Activated B cell treated with CpG ODN at 0.5 μM for 24 hours (primary cell): Measurements from ENCODE around the gene WIPF2. TPM values are rescaled to one million over a fixed set of nuclear protein-coding genes. Genes with fewer than 3 reads are reported as not detected.
A peak's percentile ranks its signal among the peaks of the same experiment; 100 is the strongest.

ENCODE experiments used
- ATAC-seq: fragments of 200-7000 bp; cut with Tn5 transposase; one replicate; pipeline ENCODE4 v1.10.0; 2021; ENCODE audit warnings: low read depth, mild to moderate bottlenecking, moderate library complexity
- CTCF ChIA-PET: fragments of 350-600 bp; sonication (Branson Sonifier 250); formaldehyde crosslinking; loops from one replicate; lab custom pipeline; 2021; ENCODE audit warnings: antibody characterized with exemption; lab: Charles Lee
- POLR2A ChIA-PET: fragments of 350-600 bp; sonication (Branson Sonifier 250); formaldehyde crosslinking; loops from one replicate; lab custom pipeline; 2021; ENCODE audit warnings: antibody characterized with exemption; lab: Charles Lee
- DNase-seq: peaks from one replicate; pipeline ENCODE4 v3.0.0; 2022
- H3K27ac Mint-ChIP-seq: one replicate; pipeline ENCODE4 v1.8.0; 2020; ENCODE audit warnings: mixed read lengths
- H3K27me3 Mint-ChIP-seq: one replicate; pipeline ENCODE4 v1.8.0; 2021; ENCODE audit warnings: mixed read lengths
- H3K36me3 Mint-ChIP-seq: one replicate; pipeline ENCODE4 v1.8.0; 2021; ENCODE audit warnings: low read depth, mixed read lengths
- H3K4me1 Mint-ChIP-seq: one replicate; pipeline ENCODE4 v1.8.0; 2021; ENCODE audit warnings: mixed read lengths
- H3K4me3 Mint-ChIP-seq: one replicate; pipeline ENCODE4 v1.8.0; 2020; ENCODE audit warnings: mild to moderate bottlenecking, mixed read lengths
- H3K9me3 Mint-ChIP-seq: one replicate; pipeline ENCODE4 v1.8.0; 2020; ENCODE audit warnings: mixed read lengths
- intact Hi-C: fragments of 100-400 bp; cut with micrococcal nuclease; formaldehyde crosslinking; loops from one replicate; pipeline ENCODE4 v1.15.1; 2024
- total RNA-seq: library from RNA; stranded (reverse); gene quantifications from 2 replicates; pipeline ENCODE4 v1.2.3, GENCODE V29; 2022
- TF ChIP-seq, protein P1 (sequence below): fragments of 200-600 bp; IDR thresholded peaks from one replicate; pipeline ENCODE4 v1.8.0; 2022; ENCODE audit warnings: antibody characterized with exemption, mild to moderate bottlenecking

WIPF2 gene
- total RNA-seq, 1 donor from 2014 or later: 32.9 TPM

DNA sequence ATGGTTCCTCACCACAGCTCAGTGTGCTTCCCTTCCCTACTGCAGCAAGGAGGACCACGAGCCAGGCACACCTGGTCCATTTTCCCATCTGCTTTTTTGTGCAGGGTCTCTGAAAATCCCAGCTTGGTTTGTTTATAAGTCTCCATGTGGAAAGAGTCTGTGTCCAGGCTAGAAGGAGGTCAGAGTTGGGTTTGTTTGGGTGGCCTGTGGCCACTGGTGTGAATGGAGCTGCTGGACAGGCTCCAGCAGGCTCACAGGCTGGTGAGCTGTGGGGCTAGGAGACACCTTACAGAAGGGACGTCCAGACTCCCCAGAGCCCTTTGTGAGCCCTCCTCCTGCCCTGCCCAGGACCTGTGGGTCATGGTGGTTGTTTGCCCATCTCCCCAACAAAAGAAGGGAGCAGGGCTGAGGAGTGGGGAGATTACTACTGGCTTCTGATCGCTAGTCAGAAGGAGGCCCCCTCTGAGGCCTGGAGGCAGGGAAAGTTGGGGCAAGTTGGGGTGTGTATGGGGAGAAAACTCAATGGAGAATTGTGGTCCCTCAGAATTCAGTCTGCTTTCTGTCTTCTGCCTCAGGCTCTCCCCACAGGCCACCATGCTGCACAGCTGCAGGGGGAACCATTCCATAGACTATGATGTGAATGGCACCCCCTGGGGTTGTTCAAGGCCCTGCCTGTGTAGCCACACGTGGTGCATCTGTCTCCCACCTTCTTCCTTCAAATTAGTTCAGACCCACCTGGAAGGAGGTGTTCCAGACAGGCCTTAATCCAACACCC lies 94.0 kb downstream of the WIPF2 start:
- no peaks in the 10 kb centered on the region for H3K36me3 Mint-ChIP-seq
- no peaks in the 10 kb centered on the region for H3K27me3 Mint-ChIP-seq
- H3K4me1 Mint-ChIP-seq: peaks cover 41% of the 10 kb centered on the region
- peak overlapping the region; percentile 30 for H3K27ac Mint-ChIP-seq
- H3K4me3 Mint-ChIP-seq: no peak overlapping the region
- no peak for DNase-seq
- ATAC-seq: no peak
- intact Hi-C loops: no loop called here
- TF ChIP-seq, protein P1, sequence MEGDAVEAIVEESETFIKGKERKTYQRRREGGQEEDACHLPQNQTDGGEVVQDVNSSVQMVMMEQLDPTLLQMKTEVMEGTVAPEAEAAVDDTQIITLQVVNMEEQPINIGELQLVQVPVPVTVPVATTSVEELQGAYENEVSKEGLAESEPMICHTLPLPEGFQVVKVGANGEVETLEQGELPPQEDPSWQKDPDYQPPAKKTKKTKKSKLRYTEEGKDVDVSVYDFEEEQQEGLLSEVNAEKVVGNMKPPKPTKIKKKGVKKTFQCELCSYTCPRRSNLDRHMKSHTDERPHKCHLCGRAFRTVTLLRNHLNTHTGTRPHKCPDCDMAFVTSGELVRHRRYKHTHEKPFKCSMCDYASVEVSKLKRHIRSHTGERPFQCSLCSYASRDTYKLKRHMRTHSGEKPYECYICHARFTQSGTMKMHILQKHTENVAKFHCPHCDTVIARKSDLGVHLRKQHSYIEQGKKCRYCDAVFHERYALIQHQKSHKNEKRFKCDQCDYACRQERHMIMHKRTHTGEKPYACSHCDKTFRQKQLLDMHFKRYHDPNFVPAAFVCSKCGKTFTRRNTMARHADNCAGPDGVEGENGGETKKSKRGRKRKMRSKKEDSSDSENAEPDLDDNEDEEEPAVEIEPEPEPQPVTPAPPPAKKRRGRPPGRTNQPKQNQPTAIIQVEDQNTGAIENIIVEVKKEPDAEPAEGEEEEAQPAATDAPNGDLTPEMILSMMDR: no peak
- ChIA-PET CTCF (interaction anchor here (17.3 kb wide), 1 partner anchor 40 kb away, joined by 466 read pairs; no protein-coding TSS in a partner anchor), POLR2A (interaction anchor here (9.6 kb wide), 1 partner anchor 12 kb away, joined by 154 read pairs; no protein-coding TSS in a partner anchor)
- H3K9me3 Mint-ChIP-seq: no peaks in the 10 kb centered on the region

DNA sequence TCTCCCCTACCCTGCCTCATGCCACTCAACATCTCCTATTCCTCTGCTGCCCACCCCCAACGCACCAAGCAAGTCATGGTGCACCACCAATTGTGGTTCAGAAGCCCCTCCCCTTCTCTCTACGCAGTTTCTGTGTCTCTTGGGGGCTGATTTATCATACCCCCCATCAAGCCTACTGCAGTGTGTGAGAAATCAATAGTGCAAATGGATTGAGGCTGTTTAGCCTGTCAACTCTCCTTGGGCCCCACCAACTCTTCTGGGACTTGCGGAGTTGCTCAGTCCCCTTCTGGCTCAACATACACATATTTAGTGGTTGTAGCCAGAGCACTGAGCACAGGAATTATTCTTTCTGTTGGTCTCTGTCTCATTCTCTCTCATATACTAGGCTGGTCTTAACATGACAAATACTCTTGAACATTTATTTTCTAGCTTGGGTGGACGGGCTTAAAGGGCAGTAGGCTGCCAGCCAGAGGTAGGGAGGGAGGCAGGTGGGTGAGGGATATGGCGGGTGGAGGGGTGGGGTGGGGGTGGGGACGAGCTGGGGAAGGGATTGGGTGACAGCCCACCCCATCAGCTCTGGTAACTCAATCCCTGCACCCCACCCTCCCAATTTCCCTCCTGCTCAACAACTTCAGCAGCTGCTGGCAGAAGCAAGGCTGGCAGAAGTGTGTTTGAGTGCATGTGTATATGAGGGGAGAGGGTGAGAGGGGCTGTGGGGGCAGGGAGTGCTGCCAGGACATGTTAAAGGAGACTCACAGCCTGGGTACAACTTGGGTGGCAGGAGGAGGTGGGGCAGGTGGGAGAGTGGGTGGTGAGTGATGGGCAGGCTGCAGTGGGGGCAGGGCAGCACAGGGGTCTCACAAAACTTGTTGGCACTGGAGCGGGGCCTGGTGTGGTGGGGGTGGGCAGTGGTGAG lies 94.8 kb downstream of the WIPF2 start:
- H3K4me1 Mint-ChIP-seq: peaks cover 45% of the 10 kb centered on the region
- peak overlapping the region; percentile 64 for H3K27ac Mint-ChIP-seq
- H3K27me3 Mint-ChIP-seq: no peaks in the 10 kb centered on the region
- ATAC-seq (no peak), DNase-seq (no peak)
- peaks cover 5% of the 10 kb centered on the region for H3K36me3 Mint-ChIP-seq
- intact Hi-C loops: loop anchor here (1.0 kb wide), 3 partner anchors 8 to 12 kb away; no protein-coding TSS in a partner anchor
- ChIA-PET POLR2A (interaction anchor here (0.5 to 9.6 kb wide), 12 partner anchors 11 to 264 kb away, joined by 3 to 154 read pairs (median 3); no protein-coding TSS in a partner anchor), CTCF (interaction anchor here (1.0 to 1.2 kb wide), 4 partner anchors 10 to 41 kb away, joined by 3 to 4 read pairs (median 4); no protein-coding TSS in a partner anchor)
- peak overlapping the region; percentile 39 for H3K4me3 Mint-ChIP-seq
- TF ChIP-seq, protein P1: no peak
- no peaks in the 10 kb centered on the region for H3K9me3 Mint-ChIP-seq

DNA sequence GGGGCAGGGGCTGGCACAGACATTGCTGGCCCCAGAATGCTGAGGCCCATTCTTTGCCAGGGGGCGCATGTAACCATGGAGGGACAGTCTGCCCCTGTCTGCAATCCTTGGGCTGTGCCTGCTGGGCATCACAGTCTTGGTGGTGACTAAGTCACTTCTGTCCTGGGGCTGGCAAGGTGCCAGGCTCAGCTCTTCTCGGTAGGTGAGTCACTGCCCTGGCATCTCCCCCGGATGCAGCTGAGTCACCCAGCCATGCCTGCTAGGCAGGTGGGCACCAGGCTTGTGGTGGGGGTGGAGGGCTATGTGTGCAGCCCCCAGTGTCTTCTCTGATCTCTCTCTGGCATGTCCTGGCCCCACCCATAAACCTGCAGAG lies 95.5 kb downstream of the WIPF2 start:
- H3K36me3 Mint-ChIP-seq: peaks cover 9% of the 10 kb centered on the region
- H3K27ac Mint-ChIP-seq: peak overlapping the region; percentile 64
- H3K27me3 Mint-ChIP-seq: no peaks in the 10 kb centered on the region
- intact Hi-C loops: loop anchor here (1.0 kb wide), 3 partner anchors 8 to 12 kb away; no protein-coding TSS in a partner anchor
- ATAC-seq: peak; percentile 35
- peak; percentile 74 for DNase-seq
- ChIA-PET CTCF (interaction anchor here (0.7 to 1.2 kb wide), 5 partner anchors 11 to 40 kb away, joined by 3 to 4 read pairs (median 3); no protein-coding TSS in a partner anchor), POLR2A (interaction anchor here (0.5 to 9.6 kb wide), 14 partner anchors 10 to 263 kb away, joined by 3 to 154 read pairs (median 4); no protein-coding TSS in a partner anchor)
- no peaks in the 10 kb centered on the region for H3K9me3 Mint-ChIP-seq
- peaks cover 51% of the 10 kb centered on the region for H3K4me1 Mint-ChIP-seq
- H3K4me3 Mint-ChIP-seq: peak overlapping the region; percentile 39
- TF ChIP-seq, protein P1: no peak

DNA sequence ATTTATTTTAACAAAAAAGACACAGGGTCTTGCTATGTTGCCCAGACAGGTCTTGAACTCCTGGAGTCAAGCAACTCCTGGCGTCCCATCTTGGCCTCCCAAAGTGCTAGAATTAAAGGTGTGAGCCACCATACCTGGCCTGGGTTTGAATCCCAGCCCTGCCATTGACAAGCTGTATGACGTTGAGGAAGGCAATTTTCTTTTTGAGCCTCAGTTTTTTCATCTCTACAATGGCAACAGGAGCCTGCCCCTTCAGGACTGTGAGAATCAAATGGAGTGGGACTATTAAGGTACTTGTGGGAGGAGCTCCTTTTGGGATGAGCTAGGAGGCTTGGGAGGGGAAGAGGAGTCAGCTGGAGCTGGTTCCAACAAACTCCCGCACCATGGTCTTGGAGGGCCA lies 96.1 kb downstream of the WIPF2 start:
- Mint-ChIP-seq H3K4me3 (no peak overlapping the region), H3K27me3 (no peaks in the 10 kb centered on the region), H3K9me3 (no peaks in the 10 kb centered on the region), H3K36me3 (peaks cover 9% of the 10 kb centered on the region), H3K4me1 (peaks cover 57% of the 10 kb centered on the region), H3K27ac (no peak overlapping the region)
- DNase-seq (no peak), ATAC-seq (no peak)
- TF ChIP-seq, protein P1: no peak
- POLR2A ChIA-PET: interaction anchor here (0.6 to 9.6 kb wide), 9 partner anchors 10 to 245 kb away, joined by 3 to 154 read pairs (median 4); no protein-coding TSS in a partner anchor
- CTCF ChIA-PET: interaction anchor here (0.7 to 1.2 kb wide), 6 partner anchors 9 to 39 kb away, joined by 3 to 4 read pairs (median 4); no protein-coding TSS in a partner anchor
- intact Hi-C loops: no loop called here
